ENCODE data around the gene SUSD3. TPM values are rescaled to one million over a fixed set of nuclear protein-coding genes. Genes with fewer than 3 reads are reported as not detected.
A peak's percentile ranks its signal among the peaks of the same experiment; 100 is the strongest.

Gene SUSD3
- total RNA-seq, 1 experiment from 2014 or later = 11.9 TPM

DNA sequence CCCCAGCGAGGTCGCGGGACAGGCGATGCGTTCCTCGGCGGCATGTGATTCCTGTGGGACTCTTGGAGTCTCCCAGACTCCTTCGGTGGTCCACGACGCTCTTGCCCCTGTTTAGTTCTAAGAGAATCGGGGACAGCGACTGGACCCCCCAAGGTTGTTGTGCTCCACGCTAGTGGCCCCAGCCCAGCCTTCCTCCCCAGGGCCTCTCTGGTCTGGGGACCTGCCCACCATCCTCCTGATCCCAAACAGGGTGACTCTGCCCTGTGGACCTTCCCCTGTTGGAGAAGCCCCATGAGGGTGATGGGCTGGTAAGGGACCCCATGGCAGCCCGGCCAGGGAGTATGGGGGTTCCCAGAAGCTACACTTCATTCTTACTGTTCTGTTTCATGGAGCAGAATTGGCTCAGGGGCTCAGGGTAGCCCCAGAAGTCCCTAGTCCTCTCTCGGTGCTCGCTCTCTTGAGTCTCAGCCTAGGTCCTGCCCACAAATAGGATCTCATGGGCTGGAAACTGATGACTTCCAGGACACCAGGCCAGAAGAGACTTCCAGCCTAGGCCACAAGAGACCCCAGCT lies 38.4 kb downstream of the SUSD3 start:
- ATAC-seq (no peak), DNase-seq (ENCODE audit: low spot score) (no peak)
- Mint-ChIP-seq H3K4me1 (peaks cover 23% of the 10 kb centered on the region), H3K4me3 (peak overlapping the region; percentile 78), H3K36me3 (0 out of 2 replicates have a peak, but pooled peaks cover 2% of the 10 kb centered on the region), H3K9me3 (peaks cover 5% of the 10 kb centered on the region; the same call in 1 of the 2 replicates), H3K27me3 (ENCODE audit: low read depth) (no peaks in the 10 kb centered on the region), H3K27ac (no peak overlapping the region)
- TF ChIP-seq, protein P1, sequence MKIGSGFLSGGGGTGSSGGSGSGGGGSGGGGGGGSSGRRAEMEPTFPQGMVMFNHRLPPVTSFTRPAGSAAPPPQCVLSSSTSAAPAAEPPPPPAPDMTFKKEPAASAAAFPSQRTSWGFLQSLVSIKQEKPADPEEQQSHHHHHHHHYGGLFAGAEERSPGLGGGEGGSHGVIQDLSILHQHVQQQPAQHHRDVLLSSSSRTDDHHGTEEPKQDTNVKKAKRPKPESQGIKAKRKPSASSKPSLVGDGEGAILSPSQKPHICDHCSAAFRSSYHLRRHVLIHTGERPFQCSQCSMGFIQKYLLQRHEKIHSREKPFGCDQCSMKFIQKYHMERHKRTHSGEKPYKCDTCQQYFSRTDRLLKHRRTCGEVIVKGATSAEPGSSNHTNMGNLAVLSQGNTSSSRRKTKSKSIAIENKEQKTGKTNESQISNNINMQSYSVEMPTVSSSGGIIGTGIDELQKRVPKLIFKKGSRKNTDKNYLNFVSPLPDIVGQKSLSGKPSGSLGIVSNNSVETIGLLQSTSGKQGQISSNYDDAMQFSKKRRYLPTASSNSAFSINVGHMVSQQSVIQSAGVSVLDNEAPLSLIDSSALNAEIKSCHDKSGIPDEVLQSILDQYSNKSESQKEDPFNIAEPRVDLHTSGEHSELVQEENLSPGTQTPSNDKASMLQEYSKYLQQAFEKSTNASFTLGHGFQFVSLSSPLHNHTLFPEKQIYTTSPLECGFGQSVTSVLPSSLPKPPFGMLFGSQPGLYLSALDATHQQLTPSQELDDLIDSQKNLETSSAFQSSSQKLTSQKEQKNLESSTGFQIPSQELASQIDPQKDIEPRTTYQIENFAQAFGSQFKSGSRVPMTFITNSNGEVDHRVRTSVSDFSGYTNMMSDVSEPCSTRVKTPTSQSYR (CRISPR knock-in tag; IDR thresholded peaks at IDR 0.05) = no peak
- TF ChIP-seq, protein P2, sequence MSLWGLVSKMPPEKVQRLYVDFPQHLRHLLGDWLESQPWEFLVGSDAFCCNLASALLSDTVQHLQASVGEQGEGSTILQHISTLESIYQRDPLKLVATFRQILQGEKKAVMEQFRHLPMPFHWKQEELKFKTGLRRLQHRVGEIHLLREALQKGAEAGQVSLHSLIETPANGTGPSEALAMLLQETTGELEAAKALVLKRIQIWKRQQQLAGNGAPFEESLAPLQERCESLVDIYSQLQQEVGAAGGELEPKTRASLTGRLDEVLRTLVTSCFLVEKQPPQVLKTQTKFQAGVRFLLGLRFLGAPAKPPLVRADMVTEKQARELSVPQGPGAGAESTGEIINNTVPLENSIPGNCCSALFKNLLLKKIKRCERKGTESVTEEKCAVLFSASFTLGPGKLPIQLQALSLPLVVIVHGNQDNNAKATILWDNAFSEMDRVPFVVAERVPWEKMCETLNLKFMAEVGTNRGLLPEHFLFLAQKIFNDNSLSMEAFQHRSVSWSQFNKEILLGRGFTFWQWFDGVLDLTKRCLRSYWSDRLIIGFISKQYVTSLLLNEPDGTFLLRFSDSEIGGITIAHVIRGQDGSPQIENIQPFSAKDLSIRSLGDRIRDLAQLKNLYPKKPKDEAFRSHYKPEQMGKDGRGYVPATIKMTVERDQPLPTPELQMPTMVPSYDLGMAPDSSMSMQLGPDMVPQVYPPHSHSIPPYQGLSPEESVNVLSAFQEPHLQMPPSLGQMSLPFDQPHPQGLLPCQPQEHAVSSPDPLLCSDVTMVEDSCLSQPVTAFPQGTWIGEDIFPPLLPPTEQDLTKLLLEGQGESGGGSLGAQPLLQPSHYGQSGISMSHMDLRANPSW (CRISPR knock-in tag; conservative IDR thresholded peaks at IDR 0.05; ENCODE audit: low read depth) = no peak
- TF ChIP-seq, protein P3, sequence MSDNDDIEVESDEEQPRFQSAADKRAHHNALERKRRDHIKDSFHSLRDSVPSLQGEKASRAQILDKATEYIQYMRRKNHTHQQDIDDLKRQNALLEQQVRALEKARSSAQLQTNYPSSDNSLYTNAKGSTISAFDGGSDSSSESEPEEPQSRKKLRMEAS (CRISPR knock-in tag; IDR thresholded peaks at IDR 0.05) = no peak
- no peak for TF ChIP-seq NFYB (CRISPR knock-in tag; conservative IDR thresholded peaks at IDR 0.05; ENCODE audit: low read depth)
- TF ChIP-seq ETV6 (CRISPR knock-in tag; IDR thresholded peaks at IDR 0.05) = no peak
- CTCF ChIA-PET = interaction anchor here (1.4 to 1.5 kb wide), 2 partner anchors 10 to 93 kb away, joined by 3 to 7 read pairs; no protein-coding TSS in a partner anchor
- POLR2A ChIA-PET = no interaction called here

DNA sequence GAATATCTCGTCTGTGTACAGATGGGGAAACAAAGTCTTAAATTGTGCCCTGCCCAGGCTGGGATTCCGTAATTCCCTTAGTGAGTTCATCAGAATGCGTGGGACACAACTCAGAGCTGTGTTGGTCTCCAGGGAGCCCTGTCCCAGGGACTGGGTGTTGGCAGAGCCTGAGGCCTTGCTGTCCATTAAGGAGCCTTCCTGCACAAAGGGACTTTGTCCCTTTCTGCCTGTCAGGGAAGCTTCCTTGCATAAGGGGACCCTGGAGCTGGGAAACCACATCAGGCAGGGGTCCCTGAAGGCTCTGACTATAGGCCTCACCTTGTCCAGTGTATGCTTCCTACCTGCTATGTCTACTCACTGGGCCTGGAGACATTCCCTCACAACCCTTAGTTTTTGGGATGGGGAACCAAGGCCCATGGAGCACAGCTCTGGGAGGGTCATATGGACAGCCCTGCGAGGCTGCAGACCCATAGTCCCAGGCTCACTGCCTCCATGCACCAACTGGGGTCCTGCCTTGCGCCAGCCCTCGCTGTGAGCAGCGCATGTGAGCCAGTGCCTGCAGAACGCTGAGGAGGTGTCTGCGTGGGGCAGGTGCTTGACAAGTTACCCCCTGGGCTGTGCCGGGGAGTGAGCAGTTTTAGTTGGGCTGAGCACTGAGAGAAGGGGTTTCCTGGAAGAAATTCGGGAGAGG lies 39.2 kb downstream of the SUSD3 start:
- H3K4me1 Mint-ChIP-seq = peaks cover 23% of the 10 kb centered on the region
- no peak overlapping the region for H3K27ac Mint-ChIP-seq
- DNase-seq (ENCODE audit: low spot score) (no peak), ATAC-seq (no peak)
- ChIA-PET CTCF (interaction anchor here (1.5 kb wide), 1 partner anchor 94 kb away, joined by 7 read pairs; no protein-coding TSS in a partner anchor), POLR2A (no interaction called here)
- peaks cover 6% of the 10 kb centered on the region for H3K36me3 Mint-ChIP-seq
- H3K27me3 Mint-ChIP-seq (ENCODE audit: low read depth) = no peaks in the 10 kb centered on the region
- H3K4me3 Mint-ChIP-seq = peak overlapping the region; percentile 78
- H3K9me3 Mint-ChIP-seq = peaks cover 11% of the 10 kb centered on the region
- TF ChIP-seq, protein P4, sequence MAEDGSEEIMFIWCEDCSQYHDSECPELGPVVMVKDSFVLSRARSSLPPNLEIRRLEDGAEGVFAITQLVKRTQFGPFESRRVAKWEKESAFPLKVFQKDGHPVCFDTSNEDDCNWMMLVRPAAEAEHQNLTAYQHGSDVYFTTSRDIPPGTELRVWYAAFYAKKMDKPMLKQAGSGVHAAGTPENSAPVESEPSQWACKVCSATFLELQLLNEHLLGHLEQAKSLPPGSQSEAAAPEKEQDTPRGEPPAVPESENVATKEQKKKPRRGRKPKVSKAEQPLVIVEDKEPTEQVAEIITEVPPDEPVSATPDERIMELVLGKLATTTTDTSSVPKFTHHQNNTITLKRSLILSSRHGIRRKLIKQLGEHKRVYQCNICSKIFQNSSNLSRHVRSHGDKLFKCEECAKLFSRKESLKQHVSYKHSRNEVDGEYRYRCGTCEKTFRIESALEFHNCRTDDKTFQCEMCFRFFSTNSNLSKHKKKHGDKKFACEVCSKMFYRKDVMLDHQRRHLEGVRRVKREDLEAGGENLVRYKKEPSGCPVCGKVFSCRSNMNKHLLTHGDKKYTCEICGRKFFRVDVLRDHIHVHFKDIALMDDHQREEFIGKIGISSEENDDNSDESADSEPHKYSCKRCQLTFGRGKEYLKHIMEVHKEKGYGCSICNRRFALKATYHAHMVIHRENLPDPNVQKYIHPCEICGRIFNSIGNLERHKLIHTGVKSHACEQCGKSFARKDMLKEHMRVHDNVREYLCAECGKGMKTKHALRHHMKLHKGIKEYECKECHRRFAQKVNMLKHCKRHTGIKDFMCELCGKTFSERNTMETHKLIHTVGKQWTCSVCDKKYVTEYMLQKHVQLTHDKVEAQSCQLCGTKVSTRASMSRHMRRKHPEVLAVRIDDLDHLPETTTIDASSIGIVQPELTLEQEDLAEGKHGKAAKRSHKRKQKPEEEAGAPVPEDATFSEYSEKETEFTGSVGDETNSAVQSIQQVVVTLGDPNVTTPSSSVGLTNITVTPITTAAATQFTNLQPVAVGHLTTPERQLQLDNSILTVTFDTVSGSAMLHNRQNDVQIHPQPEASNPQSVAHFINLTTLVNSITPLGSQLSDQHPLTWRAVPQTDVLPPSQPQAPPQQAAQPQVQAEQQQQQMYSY (CRISPR knock-in tag; IDR thresholded peaks at IDR 0.05) = no peak
- TF ChIP-seq, protein P1 (CRISPR knock-in tag; IDR thresholded peaks at IDR 0.05) = no peak
- TF ChIP-seq ZNF416 (CRISPR knock-in tag; IDR thresholded peaks at IDR 0.05) (no peak), ZBTB21 (CRISPR knock-in tag; IDR thresholded peaks at IDR 0.05; ENCODE audit: borderline replicate concordance) (no peak), GRHL2 (CRISPR knock-in tag; IDR thresholded peaks at IDR 0.05; ENCODE audit: insufficient replicate concordance, severe bottlenecking) (no peak), OVOL2 (CRISPR knock-in tag; IDR thresholded peaks at IDR 0.05; ENCODE audit: borderline replicate concordance) (no peak), ZNF219 (CRISPR knock-in tag; IDR thresholded peaks at IDR 0.05; ENCODE audit: borderline replicate concordance) (no peak), ZNF396 (CRISPR knock-in tag; IDR thresholded peaks at IDR 0.05; ENCODE audit: borderline replicate concordance) (no peak)
- TF ChIP-seq, protein P5, sequence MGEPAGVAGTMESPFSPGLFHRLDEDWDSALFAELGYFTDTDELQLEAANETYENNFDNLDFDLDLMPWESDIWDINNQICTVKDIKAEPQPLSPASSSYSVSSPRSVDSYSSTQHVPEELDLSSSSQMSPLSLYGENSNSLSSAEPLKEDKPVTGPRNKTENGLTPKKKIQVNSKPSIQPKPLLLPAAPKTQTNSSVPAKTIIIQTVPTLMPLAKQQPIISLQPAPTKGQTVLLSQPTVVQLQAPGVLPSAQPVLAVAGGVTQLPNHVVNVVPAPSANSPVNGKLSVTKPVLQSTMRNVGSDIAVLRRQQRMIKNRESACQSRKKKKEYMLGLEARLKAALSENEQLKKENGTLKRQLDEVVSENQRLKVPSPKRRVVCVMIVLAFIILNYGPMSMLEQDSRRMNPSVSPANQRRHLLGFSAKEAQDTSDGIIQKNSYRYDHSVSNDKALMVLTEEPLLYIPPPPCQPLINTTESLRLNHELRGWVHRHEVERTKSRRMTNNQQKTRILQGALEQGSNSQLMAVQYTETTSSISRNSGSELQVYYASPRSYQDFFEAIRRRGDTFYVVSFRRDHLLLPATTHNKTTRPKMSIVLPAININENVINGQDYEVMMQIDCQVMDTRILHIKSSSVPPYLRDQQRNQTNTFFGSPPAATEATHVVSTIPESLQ (CRISPR knock-in tag; IDR thresholded peaks at IDR 0.05) = no peak
- TF ChIP-seq, protein P6, sequence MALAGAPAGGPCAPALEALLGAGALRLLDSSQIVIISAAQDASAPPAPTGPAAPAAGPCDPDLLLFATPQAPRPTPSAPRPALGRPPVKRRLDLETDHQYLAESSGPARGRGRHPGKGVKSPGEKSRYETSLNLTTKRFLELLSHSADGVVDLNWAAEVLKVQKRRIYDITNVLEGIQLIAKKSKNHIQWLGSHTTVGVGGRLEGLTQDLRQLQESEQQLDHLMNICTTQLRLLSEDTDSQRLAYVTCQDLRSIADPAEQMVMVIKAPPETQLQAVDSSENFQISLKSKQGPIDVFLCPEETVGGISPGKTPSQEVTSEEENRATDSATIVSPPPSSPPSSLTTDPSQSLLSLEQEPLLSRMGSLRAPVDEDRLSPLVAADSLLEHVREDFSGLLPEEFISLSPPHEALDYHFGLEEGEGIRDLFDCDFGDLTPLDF (CRISPR knock-in tag; IDR thresholded peaks at IDR 0.05) = no peak
